SHP77 (cell line): ENCODE results near the gene QSOX1.
A peak's percentile ranks its signal among the peaks of the same experiment; 100 is the strongest.

ENCODE experiments used
- DNase-seq, 2 experiments: peaks; one replicate each; lab custom pipeline; 2025; lab: John Stamatoyannopoulos, UW

Gene QSOX1

DNA sequence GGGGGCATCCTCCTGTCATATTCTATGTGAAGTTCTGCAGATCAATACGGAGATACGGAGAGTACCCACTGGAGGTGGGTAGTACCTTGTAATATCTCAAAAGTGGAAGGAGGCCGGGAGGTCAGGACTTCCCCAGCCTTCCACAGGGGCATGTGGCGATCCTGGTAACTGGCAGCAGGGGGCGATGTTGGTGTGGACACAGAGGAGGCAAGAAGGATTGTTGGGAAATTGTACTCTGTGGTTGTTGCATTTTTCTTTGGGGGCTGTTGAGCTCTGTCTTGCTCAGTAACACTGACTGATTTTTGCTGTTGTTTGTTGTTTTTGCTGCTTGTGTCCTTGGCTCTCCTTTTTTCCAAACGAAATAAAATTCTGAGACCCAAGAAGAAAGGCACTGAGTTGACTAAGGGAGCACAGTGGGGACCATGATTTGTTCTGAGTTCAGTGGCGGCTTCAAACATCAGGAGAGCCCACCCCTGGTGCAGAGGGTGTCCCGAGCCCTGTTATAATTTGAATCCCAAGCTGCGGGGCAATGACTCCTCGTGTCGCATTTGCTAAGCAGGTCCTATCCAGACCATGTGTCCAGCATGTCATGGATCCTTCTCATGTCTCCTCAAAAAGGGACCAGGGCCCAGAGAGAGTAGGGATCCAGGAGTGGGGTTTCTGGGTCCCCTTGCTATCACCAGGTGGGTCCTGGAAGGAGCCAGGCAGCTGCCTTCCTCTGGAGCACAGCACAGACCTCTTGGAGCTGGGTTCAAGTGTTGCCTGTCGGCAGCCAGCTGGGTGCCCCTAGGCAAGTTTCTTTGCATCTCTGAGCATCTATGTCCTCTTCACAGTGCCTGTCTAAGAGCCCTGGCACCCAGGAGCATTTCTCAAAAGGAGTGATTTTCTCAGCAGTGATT is 98.2 kb downstream of the QSOX1 start:
- peak; percentile 29 to 63 for DNase-seq
